Measurements from ENCODE around the gene ZMYND11.
A peak's percentile ranks its signal among the peaks of the same experiment; 100 is the strongest.

DNA sequence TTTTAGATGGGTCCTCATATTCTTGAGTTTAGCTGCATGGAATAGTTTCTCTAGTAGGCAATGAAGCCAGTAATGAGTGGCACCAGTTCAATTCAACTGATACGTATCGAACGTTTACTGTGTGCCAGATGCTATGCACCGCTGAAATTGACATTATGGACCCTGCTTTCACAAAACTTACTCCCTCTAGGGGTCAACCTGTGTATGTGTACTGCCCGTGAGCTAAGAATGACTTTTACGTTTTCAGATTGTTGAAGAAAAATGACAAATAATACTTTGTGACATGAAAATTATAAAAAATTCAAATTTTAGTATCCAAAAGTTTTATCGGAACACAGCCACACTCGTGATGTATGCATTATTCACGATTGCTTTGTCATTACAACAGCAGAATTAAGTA, 95.5 kb downstream of the ZMYND11 start:
- TF ChIP-seq, protein P1, sequence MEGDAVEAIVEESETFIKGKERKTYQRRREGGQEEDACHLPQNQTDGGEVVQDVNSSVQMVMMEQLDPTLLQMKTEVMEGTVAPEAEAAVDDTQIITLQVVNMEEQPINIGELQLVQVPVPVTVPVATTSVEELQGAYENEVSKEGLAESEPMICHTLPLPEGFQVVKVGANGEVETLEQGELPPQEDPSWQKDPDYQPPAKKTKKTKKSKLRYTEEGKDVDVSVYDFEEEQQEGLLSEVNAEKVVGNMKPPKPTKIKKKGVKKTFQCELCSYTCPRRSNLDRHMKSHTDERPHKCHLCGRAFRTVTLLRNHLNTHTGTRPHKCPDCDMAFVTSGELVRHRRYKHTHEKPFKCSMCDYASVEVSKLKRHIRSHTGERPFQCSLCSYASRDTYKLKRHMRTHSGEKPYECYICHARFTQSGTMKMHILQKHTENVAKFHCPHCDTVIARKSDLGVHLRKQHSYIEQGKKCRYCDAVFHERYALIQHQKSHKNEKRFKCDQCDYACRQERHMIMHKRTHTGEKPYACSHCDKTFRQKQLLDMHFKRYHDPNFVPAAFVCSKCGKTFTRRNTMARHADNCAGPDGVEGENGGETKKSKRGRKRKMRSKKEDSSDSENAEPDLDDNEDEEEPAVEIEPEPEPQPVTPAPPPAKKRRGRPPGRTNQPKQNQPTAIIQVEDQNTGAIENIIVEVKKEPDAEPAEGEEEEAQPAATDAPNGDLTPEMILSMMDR (IDR thresholded peaks at IDR 0.05; ENCODE audit: low read length): peak; percentile 23
- TF ChIP-seq EZH2phosphoT487 (IDR thresholded peaks at IDR 0.05; ENCODE audit: low read length) (no peak), EZH2 (optimal IDR thresholded peaks at IDR 0.05; ENCODE audit: low read depth, low read length) (no peak)
